Keratinocyte (primary cell): ENCODE results near the gene CCNK. TPM values are rescaled to one million over a fixed set of nuclear protein-coding genes. Genes with fewer than 3 reads are reported as not detected.

ENCODE experiments used
- DNase-seq: peaks from one replicate; pipeline ENCODE4 v3.0.0-alpha.2; 2011; ENCODE audit warnings: low read depth, missing footprints, low spot score
- FAIRE-seq: peaks from 2 replicates; lab custom pipeline; 2011; peaks lifted over from hg19 to GRCh38; lab: Jason Lieb, UNC
- H2AFZ ChIP-seq: 2 replicates; pipeline ENCODE4 v1.6.0; 2012; ENCODE audit warnings: low read length, control low read depth, inconsistent platforms; ENCODE audit not compliant: control insufficient read depth
- H3K27ac ChIP-seq: 2 replicates; pipeline ENCODE4 v1.5.1; 2011; ENCODE audit warnings: low read length; ENCODE audit not compliant: control insufficient read depth, insufficient read depth
- H3K27me3 ChIP-seq: 3 replicates; pipeline ENCODE4 v1.6.0; 2011; ENCODE audit warnings: low read length; ENCODE audit not compliant: control insufficient read depth, insufficient read depth; ENCODE audit errors: extremely low read depth
- H3K36me3 ChIP-seq, 2 experiments: 2 replicates in 1 of 2; 3 replicates in 1 of 2; pipeline ENCODE4 v1.5.1; 2011; ENCODE audit warnings: low read length in 2 of 2, mild to moderate bottlenecking in 1 of 2; ENCODE audit not compliant: control insufficient read depth in 2 of 2, insufficient read depth in 2 of 2; ENCODE audit errors: extremely low read depth in 1 of 2
- H3K4me1 ChIP-seq: 3 replicates; pipeline ENCODE4 v1.5.1; 2011; ENCODE audit warnings: low read length; ENCODE audit not compliant: control insufficient read depth, insufficient read depth; ENCODE audit errors: extremely low read depth
- H3K4me2 ChIP-seq: 3 replicates; pipeline ENCODE4 v1.6.0; 2011; ENCODE audit warnings: low read depth, low read length; ENCODE audit not compliant: control insufficient read depth, insufficient read depth; ENCODE audit errors: extremely low read depth
- H3K4me3 ChIP-seq, 3 experiments: fragments of 200-600 bp in 1 of 3; sonication (generic) in 1 of 3; 2 replicates in 2 of 3; 3 replicates in 1 of 3; pipeline ENCODE4 v1.5.1; 2011 to 2016; ENCODE audit warnings: low read length in 3 of 3, mild to moderate bottlenecking in 3 of 3, control low read depth in 2 of 3, inconsistent platforms in 1 of 3, low read depth in 1 of 3, mixed read lengths in 1 of 3, mixed run types in 1 of 3, moderate library complexity in 1 of 3; ENCODE audit not compliant: control insufficient read depth in 2 of 3, insufficient read depth in 2 of 3; ENCODE audit errors: extremely low read depth in 1 of 3
- H3K79me2 ChIP-seq: 2 replicates; pipeline ENCODE4 v1.6.0; 2012; ENCODE audit warnings: low read length; ENCODE audit not compliant: control insufficient read depth, insufficient read depth
- H3K9ac ChIP-seq: 3 replicates; pipeline ENCODE4 v1.6.0; 2011; ENCODE audit warnings: low read length; ENCODE audit not compliant: control insufficient read depth, insufficient read depth; ENCODE audit errors: extremely low read depth
- H3K9me1 ChIP-seq: 3 replicates; pipeline ENCODE4 v1.6.0; 2011; ENCODE audit warnings: low read length; ENCODE audit not compliant: control insufficient read depth, insufficient read depth; ENCODE audit errors: extremely low read depth
- H3K9me3 ChIP-seq: 2 replicates; pipeline ENCODE4 v1.5.1; 2012; ENCODE audit warnings: low read depth, low read length; ENCODE audit not compliant: control insufficient read depth
- H4K20me1 ChIP-seq: 3 replicates; pipeline ENCODE4 v1.6.0; 2011; ENCODE audit warnings: low read length; ENCODE audit not compliant: control insufficient read depth, insufficient read depth; ENCODE audit errors: extremely low read depth
- EZH2 ChIP-seq: IDR thresholded peaks from one replicate; pipeline ENCODE4 v1.6.1; 2012; ENCODE audit warnings: inconsistent platforms, mild to moderate bottlenecking, low read length, moderate library complexity
- dilution Hi-C: fragments of 300-500 bp; cut with MboI; formaldehyde crosslinking; loops from one replicate; pipeline ENCODE4 v1.7.0; 2020; ENCODE audit warnings: low sequenced_read_pairs; ENCODE audit not compliant: extremely low pct_ligation_motif_present
- polyA plus RNA-seq, 5 experiments: library from polyadenylated mRNA; depleted of rRNA in 3 of 5; stranded (reverse) in 3 of 5; stranded (forward) in 1 of 5; unstranded in 1 of 5; fragments of >200 nt; gene quantifications; 1 replicate in 1 of 5; 2 replicates in 3 of 5; 3 replicates in 1 of 5; pipeline versions ENCODE4 v1.2.1 to v1.2.3, GENCODE V29; 2011 to 2012; ENCODE audit warnings: missing spikeins in 2 of 5, low read depth in 1 of 5, low replicate concordance in 1 of 5
- TF ChIP-seq, protein P1 (sequence below), 3 experiments: IDR thresholded peaks in 1 of 3; conservative IDR thresholded peaks in 1 of 3; optimal IDR thresholded peaks in 1 of 3; 2 replicates in 2 of 3; 3 replicates in 1 of 3; pipeline versions ENCODE3 to v1.5.1; 2011; ENCODE audit warnings: low read length in 3 of 3, mild to moderate bottlenecking in 3 of 3, moderate library complexity in 2 of 3, control low read depth in 1 of 3, inconsistent platforms in 1 of 3; ENCODE audit not compliant: insufficient read depth in 2 of 3; ENCODE audit errors: extremely low read depth in 1 of 3

Gene CCNK
- polyA plus RNA-seq, 1 donor (not counting 4 experiments of a cell fraction or from before 2014, with no cell fraction given), result 12.8 TPM

GRCh38 chr14:99538733-99539132, 57.5 kb downstream of the CCNK start:
- H4K20me1 ChIP-seq, result peaks cover 26% of the 10 kb centered on the region
- peaks cover 8% of the 10 kb centered on the region for H3K9me1 ChIP-seq
- peaks cover 0 to 8% of the 10 kb centered on the region in 2 experiments for H3K36me3 ChIP-seq
- H3K9ac ChIP-seq, result no peak overlapping the region
- no peak overlapping the region for H3K27ac ChIP-seq
- peaks cover 25% of the 10 kb centered on the region for H3K4me1 ChIP-seq
- no peak overlapping the region for H2AFZ ChIP-seq
- H3K9me3 ChIP-seq, result no peaks in the 10 kb centered on the region
- no peaks in the 10 kb centered on the region for H3K27me3 ChIP-seq
- no peak overlapping the region for H3K4me3 ChIP-seq
- H3K4me2 ChIP-seq, result no peak overlapping the region
- FAIRE-seq, result no peak
- dilution Hi-C loops, result no loop called here
- TF ChIP-seq, protein P1, sequence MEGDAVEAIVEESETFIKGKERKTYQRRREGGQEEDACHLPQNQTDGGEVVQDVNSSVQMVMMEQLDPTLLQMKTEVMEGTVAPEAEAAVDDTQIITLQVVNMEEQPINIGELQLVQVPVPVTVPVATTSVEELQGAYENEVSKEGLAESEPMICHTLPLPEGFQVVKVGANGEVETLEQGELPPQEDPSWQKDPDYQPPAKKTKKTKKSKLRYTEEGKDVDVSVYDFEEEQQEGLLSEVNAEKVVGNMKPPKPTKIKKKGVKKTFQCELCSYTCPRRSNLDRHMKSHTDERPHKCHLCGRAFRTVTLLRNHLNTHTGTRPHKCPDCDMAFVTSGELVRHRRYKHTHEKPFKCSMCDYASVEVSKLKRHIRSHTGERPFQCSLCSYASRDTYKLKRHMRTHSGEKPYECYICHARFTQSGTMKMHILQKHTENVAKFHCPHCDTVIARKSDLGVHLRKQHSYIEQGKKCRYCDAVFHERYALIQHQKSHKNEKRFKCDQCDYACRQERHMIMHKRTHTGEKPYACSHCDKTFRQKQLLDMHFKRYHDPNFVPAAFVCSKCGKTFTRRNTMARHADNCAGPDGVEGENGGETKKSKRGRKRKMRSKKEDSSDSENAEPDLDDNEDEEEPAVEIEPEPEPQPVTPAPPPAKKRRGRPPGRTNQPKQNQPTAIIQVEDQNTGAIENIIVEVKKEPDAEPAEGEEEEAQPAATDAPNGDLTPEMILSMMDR (optimal IDR thresholded peaks at IDR 0.05 in 1 of 3, IDR thresholded peaks at IDR 0.05 in 1 of 3, conservative IDR thresholded peaks at IDR 0.05 in 1 of 3; ENCODE audit: extremely low read depth in 1 of 3, insufficient read depth in 2 of 3, low read length in 3 of 3), result no peak
- no peak for TF ChIP-seq EZH2
- DNase-seq, result no peak
- H3K79me2 ChIP-seq, result peaks cover 79% of the 10 kb centered on the region

GRCh38 chr14:99539491-99539890, 58.3 kb downstream of the CCNK start:
- no peak overlapping the region for H3K4me2 ChIP-seq
- H3K4me3 ChIP-seq, result no peak overlapping the region
- no peak for DNase-seq
- H2AFZ ChIP-seq, result no peak overlapping the region
- peaks cover 0 to 8% of the 10 kb centered on the region in 2 experiments for H3K36me3 ChIP-seq
- peaks cover 29% of the 10 kb centered on the region for H4K20me1 ChIP-seq
- peaks cover 8% of the 10 kb centered on the region for H3K9me1 ChIP-seq
- no peak overlapping the region for H3K27ac ChIP-seq
- no peak for FAIRE-seq
- H3K79me2 ChIP-seq, result peaks cover 85% of the 10 kb centered on the region
- H3K27me3 ChIP-seq, result no peaks in the 10 kb centered on the region
- H3K4me1 ChIP-seq, result peaks cover 25% of the 10 kb centered on the region
- no peak overlapping the region for H3K9ac ChIP-seq
- TF ChIP-seq, protein P1 (optimal IDR thresholded peaks at IDR 0.05 in 1 of 3, IDR thresholded peaks at IDR 0.05 in 1 of 3, conservative IDR thresholded peaks at IDR 0.05 in 1 of 3; ENCODE audit: extremely low read depth in 1 of 3, insufficient read depth in 2 of 3, low read length in 3 of 3), result no peak
- no peak for TF ChIP-seq EZH2
- no peaks in the 10 kb centered on the region for H3K9me3 ChIP-seq
- dilution Hi-C loops, result no loop called here
